Retina (tissue), 1 donor: ENCODE data around the gene TOMM5.

Experiments
- DNase-seq: peaks from one replicate; pipeline ENCODE4 v3.0.0-alpha.2; 2016

The TOMM5 gene

GRCh38 chr9:37561682-37562081 lies 30.7 kb downstream of the TOMM5 start:
- DNase-seq: no peak

GRCh38 chr9:37559855-37560592 lies 32.4 kb downstream of the TOMM5 start:
- DNase-seq: no peak

GRCh38 chr9:37559125-37559524 lies 33.3 kb downstream of the TOMM5 start:
- DNase-seq: no peak

GRCh38 chr9:37555786-37556185 lies 36.6 kb downstream of the TOMM5 start:
- no peak for DNase-seq

GRCh38 chr9:37554318-37554717 lies 38.1 kb downstream of the TOMM5 start:
- no peak for DNase-seq

GRCh38 chr9:37551888-37552287 lies 40.5 kb downstream of the TOMM5 start:
- DNase-seq: no peak

GRCh38 chr9:37551468-37551867 lies 40.9 kb downstream of the TOMM5 start:
- no peak for DNase-seq

- DNase-seq: no peak
These were observed 41.6 kb downstream of the TOMM5 start for GRCh38 chr9:37550781-37551180.

GRCh38 chr9:37549527-37549926 lies 42.9 kb downstream of the TOMM5 start:
- no peak for DNase-seq

- DNase-seq: no peak
These were observed 45.0 kb downstream of the TOMM5 start for GRCh38 chr9:37547328-37547878.

- DNase-seq: no peak
These were observed 48.9 kb downstream of the TOMM5 start for GRCh38 chr9:37543468-37543867.

- DNase-seq: no peak
These were observed 49.5 kb downstream of the TOMM5 start for GRCh38 chr9:37542895-37543294.

GRCh38 chr9:37542488-37542887 lies 49.9 kb downstream of the TOMM5 start:
- no peak for DNase-seq

- no peak for DNase-seq
These were observed 50.9 kb downstream of the TOMM5 start for GRCh38 chr9:37541465-37541864.

- DNase-seq: no peak
These were observed 51.8 kb downstream of the TOMM5 start for GRCh38 chr9:37540634-37541033.

GRCh38 chr9:37539634-37540033 lies 52.8 kb downstream of the TOMM5 start:
- DNase-seq: no peak
